ENCODE measurements around the gene BRME1.

The BRME1 gene

GRCh38 chr19:13887517-13887916 is 18.4 kb downstream of the BRME1 start:
- DNase-seq (ENCODE audit: low spot score) = no peak

- DNase-seq (ENCODE audit: low spot score) = no peak
These were observed 18.9 kb downstream of the BRME1 start for GRCh38 chr19:13887018-13887436.

- DNase-seq (ENCODE audit: low spot score) = no peak
These were observed 20.0 kb downstream of the BRME1 start for GRCh38 chr19:13885826-13886365.

- DNase-seq (ENCODE audit: low spot score) = no peak
These were observed 21.0 kb downstream of the BRME1 start for GRCh38 chr19:13884726-13885591.

GRCh38 chr19:13883516-13884064 is 22.3 kb downstream of the BRME1 start:
- no peak for DNase-seq (ENCODE audit: low spot score)

- DNase-seq (ENCODE audit: low spot score) = no peak
These were observed 23.1 kb downstream of the BRME1 start for GRCh38 chr19:13882836-13883235.

GRCh38 chr19:13882419-13882795 is 23.5 kb downstream of the BRME1 start:
- DNase-seq (ENCODE audit: low spot score) = no peak

GRCh38 chr19:13881692-13882418 is 24.1 kb downstream of the BRME1 start:
- DNase-seq (ENCODE audit: low spot score) = peak; percentile 63

GRCh38 chr19:13881251-13881691 is 24.6 kb downstream of the BRME1 start:
- DNase-seq (ENCODE audit: low spot score) = no peak

GRCh38 chr19:13880059-13881043 is 25.6 kb downstream of the BRME1 start:
- peak; percentile 89 for DNase-seq (ENCODE audit: low spot score)

- no peak for DNase-seq (ENCODE audit: low spot score)
These were observed 28.6 kb downstream of the BRME1 start for GRCh38 chr19:13877303-13877702.

- DNase-seq (ENCODE audit: low spot score) = no peak
These were observed 29.1 kb downstream of the BRME1 start, which contains the start of gene NANOS3 for GRCh38 chr19:13876834-13877233. NANOS3 (plus strand) TSS chr19:13877134; CDS start chr19:13877249, 115 bp downstream.

GRCh38 chr19:13875824-13876223 is 30.1 kb downstream of the BRME1 start:
- DNase-seq (ENCODE audit: low spot score) = no peak

- no peak for DNase-seq (ENCODE audit: low spot score)
These were observed 31.9 kb downstream of the BRME1 start for GRCh38 chr19:13873834-13874515.

GRCh38 chr19:13872695-13873389 is 33.1 kb downstream of the BRME1 start:
- DNase-seq (ENCODE audit: low spot score) = no peak

- no peak for DNase-seq (ENCODE audit: low spot score)
These were observed 33.6 kb downstream of the BRME1 start for GRCh38 chr19:13872339-13872694.

- DNase-seq (ENCODE audit: low spot score) = no peak
These were observed 35.0 kb downstream of the BRME1 start for GRCh38 chr19:13870873-13871272.

GRCh38 chr19:13869281-13869680 is 36.6 kb downstream of the BRME1 start:
- no peak for DNase-seq (ENCODE audit: low spot score)

- DNase-seq (ENCODE audit: low spot score) = no peak
These were observed 37.3 kb downstream of the BRME1 start for GRCh38 chr19:13868663-13869062.

GRCh38 chr19:13866463-13867046 is 39.4 kb downstream of the BRME1 start:
- no peak for DNase-seq (ENCODE audit: low spot score)
